GM13977 (cell line): ENCODE measurements around the gene SPATA20.

Experiments
- DNase-seq: peaks from one replicate; pipeline ENCODE4 v3.0.0; 2012; ENCODE audit warnings: low spot score
- in situ Hi-C: fragments of 300-500 bp; cut with MboI; formaldehyde crosslinking; loops from one replicate; pipeline ENCODE4 v1.12.0; 2022; ENCODE audit warnings: low sequenced_read_pairs, low pct_unique_long_range_greater_than_20kb, mixed read lengths, inconsistent platforms; ENCODE audit not compliant: unreplicated experiment
- TF ChIP-seq, protein P1 (sequence below): IDR thresholded peaks from 2 replicates; pipeline ENCODE4 v1.5.1; 2012; ENCODE audit warnings: mild to moderate bottlenecking, control low read depth; ENCODE audit not compliant: insufficient read depth; ENCODE audit errors: extremely low read depth, missing control alignments

Gene SPATA20

DNA sequence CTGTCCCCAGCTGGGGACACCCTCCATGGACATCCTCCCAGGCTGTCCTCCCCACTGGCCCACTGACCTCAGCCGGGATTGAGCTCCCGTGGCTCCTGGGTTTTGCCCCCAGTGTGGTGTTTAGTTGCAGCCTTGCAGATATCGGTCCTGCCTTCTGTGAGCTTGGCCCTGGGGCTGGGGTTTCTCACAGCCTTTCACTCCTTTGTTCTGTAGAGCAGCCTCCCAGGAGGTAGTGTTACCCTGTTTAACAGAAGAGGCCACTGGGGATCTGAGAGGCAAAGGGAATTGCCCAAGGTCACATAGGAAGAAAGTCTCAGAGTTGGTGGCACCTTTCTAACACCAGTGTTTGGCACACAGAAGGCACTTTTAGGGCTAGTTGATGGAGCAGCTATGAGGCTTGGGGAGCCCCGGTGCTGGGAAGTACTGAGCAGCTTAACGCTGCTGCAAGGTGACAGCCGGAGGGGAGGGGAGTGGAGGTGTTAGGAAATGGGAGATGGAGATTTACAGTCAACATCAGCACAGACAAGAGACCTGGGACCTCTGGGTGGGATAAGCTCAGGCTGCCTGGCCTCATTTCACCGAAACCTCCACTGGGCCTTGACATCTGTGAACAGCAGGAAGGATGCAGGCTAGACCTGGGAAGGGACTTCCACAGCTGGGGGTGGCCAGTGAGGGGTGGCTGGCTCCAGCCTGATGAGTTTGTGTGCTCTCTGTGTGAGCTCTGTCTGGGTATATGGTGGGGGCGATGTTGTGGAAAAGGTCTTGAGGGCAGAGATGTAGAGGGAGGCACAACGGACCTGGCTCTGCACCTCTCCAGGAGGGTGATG, 39.7 kb downstream of the SPATA20 start:
- TF ChIP-seq, protein P1, sequence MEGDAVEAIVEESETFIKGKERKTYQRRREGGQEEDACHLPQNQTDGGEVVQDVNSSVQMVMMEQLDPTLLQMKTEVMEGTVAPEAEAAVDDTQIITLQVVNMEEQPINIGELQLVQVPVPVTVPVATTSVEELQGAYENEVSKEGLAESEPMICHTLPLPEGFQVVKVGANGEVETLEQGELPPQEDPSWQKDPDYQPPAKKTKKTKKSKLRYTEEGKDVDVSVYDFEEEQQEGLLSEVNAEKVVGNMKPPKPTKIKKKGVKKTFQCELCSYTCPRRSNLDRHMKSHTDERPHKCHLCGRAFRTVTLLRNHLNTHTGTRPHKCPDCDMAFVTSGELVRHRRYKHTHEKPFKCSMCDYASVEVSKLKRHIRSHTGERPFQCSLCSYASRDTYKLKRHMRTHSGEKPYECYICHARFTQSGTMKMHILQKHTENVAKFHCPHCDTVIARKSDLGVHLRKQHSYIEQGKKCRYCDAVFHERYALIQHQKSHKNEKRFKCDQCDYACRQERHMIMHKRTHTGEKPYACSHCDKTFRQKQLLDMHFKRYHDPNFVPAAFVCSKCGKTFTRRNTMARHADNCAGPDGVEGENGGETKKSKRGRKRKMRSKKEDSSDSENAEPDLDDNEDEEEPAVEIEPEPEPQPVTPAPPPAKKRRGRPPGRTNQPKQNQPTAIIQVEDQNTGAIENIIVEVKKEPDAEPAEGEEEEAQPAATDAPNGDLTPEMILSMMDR: no peak
- no peak for DNase-seq
- in situ Hi-C loops: no loop called here

DNA sequence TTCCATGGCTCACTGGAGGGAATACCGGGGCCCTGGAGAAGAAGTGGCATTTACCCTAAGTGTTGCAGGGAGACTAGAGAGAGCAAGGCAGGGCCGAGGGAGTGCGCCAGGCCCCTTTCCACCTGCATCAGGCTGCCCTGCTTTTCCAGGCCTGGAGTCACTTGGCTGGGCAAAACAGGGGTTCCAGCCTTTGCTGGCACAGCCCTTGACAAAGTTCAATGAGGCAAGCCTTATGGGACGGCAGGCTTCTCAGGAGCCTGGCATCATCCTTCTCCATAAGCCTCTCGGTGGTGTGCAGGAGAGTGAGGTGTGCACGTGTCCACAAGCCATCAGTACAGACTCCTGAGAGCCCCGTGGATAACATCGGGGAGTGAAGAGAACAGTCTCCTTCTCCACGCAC, 40.6 kb downstream of the SPATA20 start:
- no peak for DNase-seq
- in situ Hi-C loops: no loop called here
- TF ChIP-seq, protein P1: no peak

DNA sequence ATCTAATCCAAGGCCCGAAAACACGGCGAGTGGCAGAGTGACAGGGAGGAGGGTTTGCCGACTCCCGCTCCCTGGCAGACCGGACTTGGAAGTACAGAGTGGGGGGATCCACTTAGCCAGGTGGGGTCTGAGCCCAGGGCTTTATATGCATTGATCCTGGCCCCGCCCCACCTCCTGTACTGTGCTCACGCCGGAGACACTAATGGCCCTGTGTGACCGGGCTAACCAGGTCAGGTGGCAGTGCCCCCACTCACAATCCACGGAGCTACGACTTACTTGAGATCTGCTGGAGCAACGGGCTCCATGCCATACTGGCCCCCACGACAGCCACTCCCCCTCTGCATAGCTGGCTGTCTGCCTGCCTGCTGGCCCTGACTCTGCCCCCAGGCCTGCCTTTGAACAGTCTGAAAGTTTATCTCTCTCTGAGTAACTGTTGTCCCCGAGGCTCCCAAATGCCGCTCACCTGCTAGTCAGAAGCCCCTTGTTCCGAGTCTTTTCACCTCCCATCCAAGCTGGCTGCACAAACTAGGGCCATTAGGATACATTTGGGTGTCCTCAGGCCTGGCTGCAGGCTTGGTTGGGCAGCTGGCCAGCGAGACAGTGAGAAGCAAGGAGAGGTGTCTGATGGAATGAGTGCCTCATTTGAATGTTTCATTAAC, 41.5 kb downstream of the SPATA20 start:
- in situ Hi-C loops: no loop called here
- DNase-seq: no peak
- TF ChIP-seq, protein P1: no peak

DNA sequence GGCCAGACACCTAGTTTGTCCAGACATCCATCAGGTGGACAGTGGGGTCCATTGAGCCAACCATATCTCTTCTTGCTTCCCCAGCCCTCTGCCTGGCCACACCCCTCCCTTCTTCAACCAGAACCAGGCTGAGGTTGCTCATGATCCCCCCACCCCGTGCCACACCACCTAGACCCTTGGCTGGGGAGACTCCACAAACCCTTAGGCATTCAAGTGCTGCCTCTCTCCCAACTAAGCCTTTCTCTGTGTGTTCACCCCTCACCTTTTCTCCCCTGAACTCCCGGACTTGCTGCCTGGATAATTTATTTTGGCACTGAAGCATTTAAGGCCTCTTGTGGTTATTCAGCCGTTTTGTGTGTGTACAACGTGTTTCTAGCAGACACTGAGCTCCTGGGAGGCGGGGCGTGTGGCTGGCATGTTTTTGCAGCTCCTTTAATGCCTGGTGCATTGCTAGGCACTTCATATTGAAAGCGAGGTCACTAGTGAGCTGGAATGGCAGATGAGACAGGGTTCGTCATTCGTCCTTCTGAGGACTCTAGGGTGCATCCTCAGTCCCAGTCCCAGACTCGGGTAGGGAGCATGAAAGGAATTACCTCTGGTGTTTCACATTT, 42.2 kb downstream of the SPATA20 start:
- TF ChIP-seq, protein P1: no peak
- in situ Hi-C loops: no loop called here

DNA sequence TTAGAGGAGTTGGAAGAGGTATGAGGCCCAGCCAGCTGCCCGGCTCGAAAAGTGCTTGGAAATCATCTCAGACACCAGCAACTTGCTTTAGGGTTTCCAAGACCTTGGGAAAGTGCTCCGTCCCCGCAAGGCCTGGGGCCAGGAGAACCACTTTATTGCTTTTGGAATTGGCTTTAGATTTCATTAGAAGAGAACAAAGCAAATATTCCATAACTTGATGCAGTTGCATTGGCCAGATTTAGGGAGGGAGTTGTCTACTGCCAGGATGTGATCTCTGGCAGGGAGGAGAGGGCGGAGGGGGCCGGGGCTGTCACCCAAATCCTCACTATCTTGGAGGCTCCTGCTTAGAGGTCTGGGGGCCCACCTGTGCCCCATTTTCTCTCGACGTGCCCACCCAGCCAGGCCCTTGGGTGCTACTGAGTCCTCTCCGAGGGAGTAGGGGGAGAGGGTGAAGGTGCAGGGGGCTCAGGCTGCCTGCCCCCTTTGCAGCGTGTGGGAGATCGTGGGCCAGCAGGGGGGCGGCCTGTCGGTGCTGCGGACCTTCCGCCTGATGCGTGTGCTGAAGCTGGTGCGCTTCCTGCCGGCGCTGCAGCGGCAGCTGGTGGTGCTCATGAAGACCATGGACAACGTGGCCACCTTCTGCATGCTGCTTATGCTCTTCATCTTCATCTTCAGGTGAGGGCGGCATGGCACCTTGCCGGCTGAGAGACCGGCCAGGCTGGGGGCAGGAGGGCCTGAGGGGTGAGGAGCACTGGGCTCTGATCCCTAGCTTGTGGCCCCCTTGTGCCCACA, 44.2 kb downstream of the SPATA20 start:
- TF ChIP-seq, protein P1: no peak
- in situ Hi-C loops: no loop called here
- no peak for DNase-seq

More for the DNA sequence above, 42.2 kb downstream of the SPATA20 start:
- no peak for DNase-seq

DNA sequence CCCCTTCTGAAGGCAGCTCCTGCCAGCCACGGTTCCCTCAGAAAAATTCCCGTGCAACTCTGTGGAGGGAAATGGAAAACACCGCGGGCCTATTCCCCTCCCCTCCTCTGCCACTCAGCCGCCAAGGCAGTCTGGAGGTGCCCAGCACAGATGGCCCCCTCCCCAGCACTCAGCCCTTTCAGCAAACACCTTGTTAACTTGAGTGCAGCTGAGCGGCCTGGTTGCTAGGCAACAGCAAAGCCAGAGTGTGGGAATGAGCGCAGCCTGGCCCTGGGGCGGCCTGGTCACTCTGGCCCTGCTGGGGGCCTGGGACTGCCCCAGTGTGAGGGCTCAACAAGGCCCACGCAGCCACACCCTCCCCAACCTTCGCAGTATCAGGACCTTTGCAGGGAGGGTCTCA, 46.3 kb downstream of the SPATA20 start:
- in situ Hi-C loops: no loop called here
- DNase-seq: no peak
- TF ChIP-seq, protein P1: no peak
